Chondrocyte (in vitro differentiated cells): ENCODE results near the gene GRIK2. TPM values are rescaled to one million over a fixed set of nuclear protein-coding genes. Genes with fewer than 3 reads are reported as not detected.

Source experiments
- DNase-seq: peaks from one replicate; pipeline ENCODE4 v3.0.0; 2021; ENCODE audit warnings: mixed read lengths, low spot score
- H3K27ac Mint-ChIP-seq: one replicate; pipeline ENCODE4 v1.8.0; 2021; ENCODE audit warnings: mild to moderate bottlenecking, moderate library complexity, mixed read lengths; ENCODE audit not compliant: unreplicated experiment
- H3K27me3 Mint-ChIP-seq: 2 replicates; pipeline ENCODE4 v1.8.0; 2021; ENCODE audit warnings: low read depth, mixed read lengths
- H3K36me3 Mint-ChIP-seq: 2 replicates; pipeline ENCODE4 v1.8.0; 2021; ENCODE audit warnings: low read depth, mixed read lengths
- H3K4me1 Mint-ChIP-seq: 2 replicates; pipeline ENCODE4 v1.8.0; 2021; ENCODE audit warnings: low read depth, mild to moderate bottlenecking, mixed read lengths
- H3K4me3 Mint-ChIP-seq: one replicate; pipeline ENCODE4 v1.8.0; 2021; ENCODE audit warnings: mild to moderate bottlenecking, moderate library complexity, mixed read lengths; ENCODE audit not compliant: unreplicated experiment
- H3K9me3 Mint-ChIP-seq: 2 replicates; pipeline ENCODE4 v1.8.0; 2021; ENCODE audit warnings: low read depth, mixed read lengths
- total RNA-seq: library from RNA; stranded (reverse); gene quantifications from 3 replicates; pipeline ENCODE4 v1.2.1, GENCODE V29; 2021
- TF ChIP-seq, protein P1 (sequence below): fragments of 200-600 bp; sonication (generic); IDR thresholded peaks from 2 replicates; pipeline ENCODE4 v1.5.0; 2021; ENCODE audit warnings: antibody characterized with exemption, mild to moderate bottlenecking, moderate library complexity

GRIK2 gene
- total RNA-seq, 1 donor from 2014 or later = 8.2 TPM

GRCh38 chr6:101826269-101826668 lies 432.8 kb downstream of the GRIK2 start:
- H3K27me3 Mint-ChIP-seq = peaks cover 1% of the 10 kb centered on the region
- no peak overlapping the region for H3K4me3 Mint-ChIP-seq
- DNase-seq = no peak
- no peak overlapping the region for H3K27ac Mint-ChIP-seq
- TF ChIP-seq, protein P1, sequence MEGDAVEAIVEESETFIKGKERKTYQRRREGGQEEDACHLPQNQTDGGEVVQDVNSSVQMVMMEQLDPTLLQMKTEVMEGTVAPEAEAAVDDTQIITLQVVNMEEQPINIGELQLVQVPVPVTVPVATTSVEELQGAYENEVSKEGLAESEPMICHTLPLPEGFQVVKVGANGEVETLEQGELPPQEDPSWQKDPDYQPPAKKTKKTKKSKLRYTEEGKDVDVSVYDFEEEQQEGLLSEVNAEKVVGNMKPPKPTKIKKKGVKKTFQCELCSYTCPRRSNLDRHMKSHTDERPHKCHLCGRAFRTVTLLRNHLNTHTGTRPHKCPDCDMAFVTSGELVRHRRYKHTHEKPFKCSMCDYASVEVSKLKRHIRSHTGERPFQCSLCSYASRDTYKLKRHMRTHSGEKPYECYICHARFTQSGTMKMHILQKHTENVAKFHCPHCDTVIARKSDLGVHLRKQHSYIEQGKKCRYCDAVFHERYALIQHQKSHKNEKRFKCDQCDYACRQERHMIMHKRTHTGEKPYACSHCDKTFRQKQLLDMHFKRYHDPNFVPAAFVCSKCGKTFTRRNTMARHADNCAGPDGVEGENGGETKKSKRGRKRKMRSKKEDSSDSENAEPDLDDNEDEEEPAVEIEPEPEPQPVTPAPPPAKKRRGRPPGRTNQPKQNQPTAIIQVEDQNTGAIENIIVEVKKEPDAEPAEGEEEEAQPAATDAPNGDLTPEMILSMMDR = no peak
- peaks cover 33% of the 10 kb centered on the region for H3K9me3 Mint-ChIP-seq
- peaks cover 18% of the 10 kb centered on the region for H3K36me3 Mint-ChIP-seq
- H3K4me1 Mint-ChIP-seq = peaks cover 23% of the 10 kb centered on the region

- DNase-seq = no peak
- Mint-ChIP-seq H3K4me1 (peaks cover 24% of the 10 kb centered on the region), H3K4me3 (no peak overlapping the region), H3K27ac (no peak overlapping the region), H3K36me3 (peaks cover 18% of the 10 kb centered on the region), H3K27me3 (peaks cover 1% of the 10 kb centered on the region), H3K9me3 (peaks cover 33% of the 10 kb centered on the region)
- TF ChIP-seq, protein P1 = no peak
Measured at GRCh38 chr6:101826678-101827077, 433.2 kb downstream of the GRIK2 start.

DNA sequence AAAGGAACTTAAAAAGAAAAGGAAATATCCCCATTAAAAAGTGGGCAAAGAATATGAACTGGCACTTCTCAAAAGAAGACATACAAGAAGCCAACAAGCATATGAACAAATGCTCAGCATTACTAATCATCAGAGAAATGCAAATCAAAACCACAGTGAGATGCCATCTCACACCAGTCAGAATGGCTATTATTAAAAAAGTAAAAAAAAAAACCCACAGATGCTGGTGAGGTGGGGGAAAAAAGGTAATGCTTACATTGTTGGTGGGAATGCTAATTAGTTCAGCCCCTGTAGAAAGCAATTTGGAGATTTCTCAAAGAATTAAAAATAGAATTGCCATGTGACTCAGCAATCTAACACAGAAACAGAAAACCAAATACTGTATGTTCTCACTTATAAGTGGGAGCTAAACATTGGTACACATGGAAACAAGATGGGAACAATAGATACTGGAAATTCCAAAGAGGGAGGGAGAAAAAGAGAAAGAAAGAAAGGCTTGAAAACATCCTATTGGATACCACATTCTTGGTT lies 437.1 kb downstream of the GRIK2 start:
- no peak for DNase-seq
- Mint-ChIP-seq H3K36me3 (peaks cover 17% of the 10 kb centered on the region), H3K9me3 (peaks cover 29% of the 10 kb centered on the region), H3K27me3 (no peaks in the 10 kb centered on the region), H3K27ac (no peak overlapping the region), H3K4me3 (no peak overlapping the region), H3K4me1 (peaks cover 15% of the 10 kb centered on the region)
- TF ChIP-seq, protein P1 = no peak

- peaks cover 15% of the 10 kb centered on the region for H3K4me1 Mint-ChIP-seq
- no peaks in the 10 kb centered on the region for H3K27me3 Mint-ChIP-seq
- H3K9me3 Mint-ChIP-seq = peaks cover 28% of the 10 kb centered on the region
- peaks cover 17% of the 10 kb centered on the region for H3K36me3 Mint-ChIP-seq
- no peak overlapping the region for H3K27ac Mint-ChIP-seq
- H3K4me3 Mint-ChIP-seq = no peak overlapping the region
- DNase-seq = no peak
- TF ChIP-seq, protein P1 = no peak
Measured at GRCh38 chr6:101832371-101832770, 438.9 kb downstream of the GRIK2 start.

GRCh38 chr6:101840100-101840499 lies 446.6 kb downstream of the GRIK2 start:
- H3K27me3 Mint-ChIP-seq = no peaks in the 10 kb centered on the region
- no peak for DNase-seq
- no peaks in the 10 kb centered on the region for H3K4me1 Mint-ChIP-seq
- no peak overlapping the region for H3K4me3 Mint-ChIP-seq
- no peak overlapping the region for H3K27ac Mint-ChIP-seq
- H3K36me3 Mint-ChIP-seq = no peaks in the 10 kb centered on the region
- peaks cover 2% of the 10 kb centered on the region for H3K9me3 Mint-ChIP-seq
- TF ChIP-seq, protein P1 = no peak
